Bone marrow (tissue), 2 donors: ENCODE measurements around the gene ABLIM3.

ENCODE experiments used
- DNase-seq, 2 donors: peaks; one replicate each; lab custom pipeline; 2025; lab: John Stamatoyannopoulos, UW

Gene ABLIM3

GRCh38 chr5:149282027-149282965, 141.0 kb downstream of the ABLIM3 start:
- DNase-seq = no peak

- no peak for DNase-seq
Measured at GRCh38 chr5:149282966-149283332, 141.7 kb downstream of the ABLIM3 start.

- no peak for DNase-seq
Measured at GRCh38 chr5:149283626-149284480, 142.6 kb downstream of the ABLIM3 start.

- DNase-seq = no peak
Measured at GRCh38 chr5:149284501-149284900, 143.2 kb downstream of the ABLIM3 start.

- no peak for DNase-seq
Measured at GRCh38 chr5:149285153-149285552, 143.9 kb downstream of the ABLIM3 start.

DNA sequence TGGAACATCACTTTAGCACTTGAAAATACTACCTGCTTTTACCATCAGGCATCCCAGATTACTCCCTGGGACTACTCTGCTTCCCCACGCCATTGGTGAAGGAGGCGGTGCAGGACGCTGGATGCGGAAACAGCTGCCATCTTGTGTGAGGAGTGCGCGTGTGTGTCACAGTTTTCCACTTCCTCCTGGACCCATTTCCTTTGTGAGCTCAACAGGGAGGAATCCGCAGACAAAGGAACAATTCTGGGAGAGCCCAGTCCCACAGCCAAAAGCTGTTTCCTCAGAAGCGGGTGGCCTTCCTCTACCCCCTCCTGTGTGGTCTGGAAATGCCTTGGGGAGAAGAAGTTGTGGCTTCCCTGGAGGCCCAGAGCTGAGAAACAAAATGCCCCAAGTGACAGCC, 147.1 kb downstream of the ABLIM3 start:
- DNase-seq = no peak

- DNase-seq = no peak
Measured at GRCh38 chr5:149289301-149289700, 148.0 kb downstream of the ABLIM3 start.

DNA sequence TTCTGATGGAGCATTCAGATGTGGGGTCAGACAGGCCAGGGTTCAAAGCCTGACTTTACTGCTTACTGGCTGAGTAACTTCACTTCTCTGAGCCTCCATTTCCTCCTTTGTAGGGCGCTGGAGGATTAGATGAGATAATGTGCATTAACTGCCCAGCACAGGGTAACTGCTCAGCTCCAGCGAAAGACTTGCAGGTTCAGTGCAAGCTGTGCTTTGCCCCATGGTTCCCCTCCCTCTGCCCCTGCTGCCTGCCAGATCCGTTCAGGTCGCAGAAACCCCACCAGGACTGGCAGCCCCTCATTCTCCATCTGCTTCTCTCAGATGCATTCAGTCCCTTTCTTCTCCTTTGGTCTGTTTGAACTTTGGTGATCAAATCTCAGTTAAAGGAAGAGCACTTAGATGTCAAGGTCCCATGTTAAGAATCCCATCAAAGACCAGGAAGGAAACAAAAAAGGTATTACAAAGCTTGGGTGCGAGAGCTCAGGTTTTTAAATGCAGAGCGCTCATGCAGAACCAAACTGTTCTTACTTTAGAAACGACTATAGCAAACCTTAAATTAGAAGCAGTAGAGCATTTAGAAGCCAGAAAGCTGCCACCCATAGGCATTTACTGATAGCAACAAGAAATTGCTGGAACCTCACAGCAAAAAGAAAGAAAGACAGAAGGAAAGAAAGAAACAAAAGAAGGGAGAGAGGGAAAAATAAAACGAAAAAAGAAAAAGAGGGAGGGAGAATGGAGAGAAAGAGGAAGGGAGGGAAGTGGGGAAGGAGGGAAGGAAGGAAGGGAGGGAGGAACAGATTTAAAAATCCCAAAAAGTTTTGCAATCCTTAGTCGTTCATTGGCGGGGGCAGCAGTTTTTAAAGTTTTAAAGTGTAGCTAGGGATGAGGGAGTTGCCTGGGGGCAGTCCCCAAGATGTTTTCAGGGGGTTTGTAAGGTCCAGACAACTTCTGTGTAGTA, 153.9 kb downstream of the ABLIM3 start:
- DNase-seq = no peak

- no peak for DNase-seq
Measured at GRCh38 chr5:149297340-149298025, 156.2 kb downstream of the ABLIM3 start.

GRCh38 chr5:149298163-149298562, 156.9 kb downstream of the ABLIM3 start:
- no peak for DNase-seq

- DNase-seq = peak in 1 of 2 donors; percentile 57
Measured at GRCh38 chr5:149298842-149299404, 157.6 kb downstream of the ABLIM3 start.

GRCh38 chr5:149299451-149300054, 158.3 kb downstream of the ABLIM3 start:
- no peak for DNase-seq

- DNase-seq = no peak
Measured at GRCh38 chr5:149300441-149300840, 159.1 kb downstream of the ABLIM3 start.

DNA sequence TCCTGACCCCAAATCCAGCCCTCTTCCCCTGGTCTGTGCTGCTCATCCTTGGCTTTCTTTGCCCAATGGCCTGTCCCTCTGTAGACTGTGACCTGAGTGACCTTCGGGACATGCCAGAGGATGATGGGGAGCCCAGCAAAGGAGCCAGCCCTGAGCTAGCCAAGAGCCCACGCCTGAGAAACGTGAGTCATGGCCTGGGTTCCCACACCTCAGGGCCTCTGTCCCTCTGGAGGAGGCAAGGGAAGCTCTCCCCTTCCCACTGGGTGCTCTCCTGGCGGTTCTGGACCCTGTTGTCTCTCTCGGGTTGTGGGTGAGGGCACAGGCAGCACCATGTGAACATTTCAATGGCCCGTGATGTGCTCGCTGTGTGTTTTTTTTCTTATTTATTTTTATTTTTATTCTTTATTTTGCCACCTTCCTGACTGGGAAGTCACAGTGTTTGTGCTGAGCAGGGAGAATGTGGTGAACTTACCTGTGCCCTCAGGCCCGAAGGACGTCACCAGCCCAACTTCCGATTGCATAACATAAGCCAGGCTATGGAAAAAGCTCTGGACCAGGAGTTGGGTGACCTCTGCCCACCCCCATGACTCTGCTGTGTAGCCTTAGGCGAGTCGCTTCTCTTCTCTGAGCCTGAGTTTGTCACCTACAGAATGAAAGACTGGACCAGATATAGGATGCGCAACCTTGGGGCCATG, 159.9 kb downstream of the ABLIM3 start:
- DNase-seq = no peak

DNA sequence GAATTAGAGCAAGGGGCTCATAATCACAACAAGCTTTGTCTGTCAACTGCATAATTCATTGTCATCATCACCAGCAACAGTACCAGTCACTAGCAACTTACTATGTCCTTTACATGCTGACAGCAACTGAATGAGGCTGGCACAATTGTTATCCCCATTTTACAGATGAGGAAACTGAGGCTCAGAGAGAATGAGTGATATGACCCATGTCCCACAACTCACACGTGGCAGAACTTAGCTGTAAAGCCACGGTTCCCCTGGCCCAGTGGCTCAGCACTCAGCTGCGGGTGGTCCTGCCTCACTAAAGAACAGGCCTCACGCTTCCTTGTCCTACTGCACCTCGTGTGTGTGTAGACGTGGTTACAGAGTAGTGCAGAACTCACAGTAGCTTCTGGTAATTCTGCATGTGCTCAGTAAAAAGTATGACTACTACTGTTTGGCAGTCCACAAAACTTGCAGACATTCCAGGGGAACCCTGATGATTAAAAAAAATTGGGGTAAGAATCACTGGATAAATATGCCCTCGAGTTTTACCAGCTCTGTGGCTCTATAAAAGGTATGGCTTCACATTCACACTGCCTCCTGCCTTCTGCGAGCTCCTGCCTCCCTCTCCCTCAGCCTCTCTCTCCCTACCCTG, 160.6 kb downstream of the ABLIM3 start:
- DNase-seq = no peak

- no peak for DNase-seq
Measured at GRCh38 chr5:149302641-149303040, 161.3 kb downstream of the ABLIM3 start.

GRCh38 chr5:149303210-149303609, 161.9 kb downstream of the ABLIM3 start:
- no peak for DNase-seq

- DNase-seq = no peak
Measured at GRCh38 chr5:149304195-149305078, 163.1 kb downstream of the ABLIM3 start.
